ENCODE data around the gene BCAP31.

- TF ChIP-seq CTCF (conservative IDR thresholded peaks at IDR 0.05), result no peak
- TF ChIP-seq EZH2 (IDR thresholded peaks at IDR 0.05; ENCODE audit: low read depth), result no peak
Observed at GRCh38 chrX:153650959-153651358, 73.2 kb downstream of the BCAP31 start.
